ENCODE data around the gene ARHGAP29. TPM values are rescaled to one million over a fixed set of nuclear protein-coding genes. Genes with fewer than 3 reads are reported as not detected.

The ARHGAP29 gene
- total RNA-seq, 2 donors from 2014 or later = 24.9 to 39.4 TPM

DNA sequence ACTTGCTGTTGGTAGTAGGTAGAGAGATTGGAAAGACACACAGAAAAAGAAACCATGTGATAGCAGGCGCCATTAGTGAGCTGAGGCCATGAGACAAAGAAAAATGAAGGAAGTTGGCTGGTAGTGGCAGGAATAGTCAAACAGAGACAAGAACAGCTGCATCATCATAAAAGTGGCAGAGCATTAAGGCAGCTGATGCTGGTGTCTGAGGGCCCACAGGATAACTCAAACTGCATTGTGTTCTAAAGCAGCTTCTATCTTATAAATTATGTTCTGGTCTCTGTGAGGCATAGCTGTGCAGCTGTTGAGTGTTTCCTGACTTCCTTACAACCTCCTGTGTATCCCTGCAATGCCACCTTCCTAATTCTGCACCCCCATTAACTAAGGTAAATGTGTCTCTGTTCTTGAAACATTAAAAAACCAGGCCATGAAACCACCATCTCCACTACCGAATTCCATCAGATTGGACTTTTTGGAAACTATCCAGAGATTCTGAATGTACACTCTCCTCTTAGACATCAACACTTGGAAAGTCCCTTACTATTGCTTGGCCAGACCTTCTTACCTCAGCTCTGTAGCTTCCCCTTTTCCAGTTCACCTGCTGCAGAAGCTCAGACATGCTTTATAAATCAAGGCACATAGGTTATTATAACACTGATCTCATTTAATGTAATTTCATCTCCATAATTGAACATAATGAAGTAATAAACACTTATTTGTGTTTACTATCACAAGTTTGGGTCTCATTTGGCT is 23.4 kb upstream of the ARHGAP29 start:
- Histone ChIP-seq H3K27me3 (replicated peaks; ENCODE audit: insufficient read depth) (no peaks in the 10 kb centered on the region), H3K4me1 (ENCODE audit: control insufficient read depth in 1 of 2, low read depth in 2 of 2) (peaks cover 4 to 16% of the 10 kb centered on the region in 2 donors), H3K27ac (no peak overlapping the region), H3K9me3 (no peaks in the 10 kb centered on the region), H3K36me3 (no peaks in the 10 kb centered on the region), H3K4me3 (no peak overlapping the region)
- TF ChIP-seq, protein P1, sequence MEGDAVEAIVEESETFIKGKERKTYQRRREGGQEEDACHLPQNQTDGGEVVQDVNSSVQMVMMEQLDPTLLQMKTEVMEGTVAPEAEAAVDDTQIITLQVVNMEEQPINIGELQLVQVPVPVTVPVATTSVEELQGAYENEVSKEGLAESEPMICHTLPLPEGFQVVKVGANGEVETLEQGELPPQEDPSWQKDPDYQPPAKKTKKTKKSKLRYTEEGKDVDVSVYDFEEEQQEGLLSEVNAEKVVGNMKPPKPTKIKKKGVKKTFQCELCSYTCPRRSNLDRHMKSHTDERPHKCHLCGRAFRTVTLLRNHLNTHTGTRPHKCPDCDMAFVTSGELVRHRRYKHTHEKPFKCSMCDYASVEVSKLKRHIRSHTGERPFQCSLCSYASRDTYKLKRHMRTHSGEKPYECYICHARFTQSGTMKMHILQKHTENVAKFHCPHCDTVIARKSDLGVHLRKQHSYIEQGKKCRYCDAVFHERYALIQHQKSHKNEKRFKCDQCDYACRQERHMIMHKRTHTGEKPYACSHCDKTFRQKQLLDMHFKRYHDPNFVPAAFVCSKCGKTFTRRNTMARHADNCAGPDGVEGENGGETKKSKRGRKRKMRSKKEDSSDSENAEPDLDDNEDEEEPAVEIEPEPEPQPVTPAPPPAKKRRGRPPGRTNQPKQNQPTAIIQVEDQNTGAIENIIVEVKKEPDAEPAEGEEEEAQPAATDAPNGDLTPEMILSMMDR (IDR thresholded peaks at IDR 0.05) = no peak
- no peak for DNase-seq (ENCODE audit: low spot score)
- ATAC-seq (ENCODE audit: insufficient number of reproducible peaks, low FRiP score, low read depth) = no peak

DNA sequence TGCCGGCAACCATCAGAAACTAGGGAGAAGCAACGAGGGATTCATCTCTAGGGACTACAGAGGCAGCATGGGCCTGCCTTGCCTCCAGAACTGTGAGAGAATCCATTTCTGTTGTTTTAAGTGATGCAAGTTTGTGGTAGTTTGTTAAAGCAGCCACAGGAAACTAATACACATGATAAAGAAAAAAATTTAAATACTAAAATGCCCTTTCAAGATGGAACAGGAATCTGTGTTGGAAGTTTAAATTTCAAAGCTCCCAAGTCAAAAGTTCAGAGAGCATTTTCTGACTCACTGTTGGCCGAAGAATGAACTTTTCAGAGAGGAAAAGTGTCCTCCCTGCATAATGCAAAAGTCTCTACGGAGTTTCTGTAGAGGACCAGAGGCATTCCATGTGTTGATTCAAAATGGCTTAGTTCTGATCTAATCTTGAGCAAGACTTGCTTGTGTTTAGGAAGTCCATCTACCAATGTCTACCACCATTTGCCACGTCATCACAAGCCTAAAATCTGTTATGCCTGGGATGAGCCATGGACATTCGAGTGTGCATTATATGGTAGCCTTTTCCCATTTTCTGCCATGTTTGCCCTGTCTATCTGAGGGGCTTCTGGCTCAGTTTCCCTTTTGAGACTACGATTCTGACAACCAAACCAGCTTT is 22.4 kb upstream of the ARHGAP29 start:
- Histone ChIP-seq H3K4me3 (no peak overlapping the region), H3K27ac (no peak overlapping the region), H3K4me1 (ENCODE audit: control insufficient read depth in 1 of 2, low read depth in 2 of 2) (peaks cover 4 to 16% of the 10 kb centered on the region in 2 donors), H3K36me3 (no peaks in the 10 kb centered on the region), H3K9me3 (no peaks in the 10 kb centered on the region), H3K27me3 (replicated peaks; ENCODE audit: insufficient read depth) (no peaks in the 10 kb centered on the region)
- TF ChIP-seq, protein P1 (IDR thresholded peaks at IDR 0.05) = no peak
- DNase-seq (ENCODE audit: low spot score) (no peak), ATAC-seq (ENCODE audit: insufficient number of reproducible peaks, low FRiP score, low read depth) (no peak)

DNA sequence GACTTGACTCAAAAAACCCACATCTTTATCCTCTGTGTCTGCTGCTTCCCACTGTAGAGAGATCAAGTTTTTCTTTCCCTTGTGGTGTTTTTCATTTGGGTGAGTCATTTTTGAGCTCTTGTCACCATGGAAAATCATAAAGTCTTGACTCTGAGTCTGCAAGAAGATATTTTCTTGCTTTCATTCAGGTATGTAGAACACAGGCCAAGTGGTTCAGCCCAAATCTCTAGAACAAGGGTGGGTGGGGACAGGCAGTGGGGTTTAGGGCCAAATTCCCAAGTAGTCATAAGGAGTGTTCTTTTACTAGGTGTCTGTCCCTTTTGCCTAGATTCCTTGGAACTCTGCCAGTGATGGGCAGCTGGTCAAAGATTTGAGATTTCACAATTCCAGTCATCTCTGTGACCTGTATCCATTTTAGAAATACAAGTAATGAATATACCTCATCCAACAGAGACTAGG is 21.5 kb upstream of the ARHGAP29 start:
- DNase-seq (ENCODE audit: low spot score) = peak; percentile 24
- ATAC-seq (ENCODE audit: insufficient number of reproducible peaks, low FRiP score, low read depth) = peak; percentile 72

DNA sequence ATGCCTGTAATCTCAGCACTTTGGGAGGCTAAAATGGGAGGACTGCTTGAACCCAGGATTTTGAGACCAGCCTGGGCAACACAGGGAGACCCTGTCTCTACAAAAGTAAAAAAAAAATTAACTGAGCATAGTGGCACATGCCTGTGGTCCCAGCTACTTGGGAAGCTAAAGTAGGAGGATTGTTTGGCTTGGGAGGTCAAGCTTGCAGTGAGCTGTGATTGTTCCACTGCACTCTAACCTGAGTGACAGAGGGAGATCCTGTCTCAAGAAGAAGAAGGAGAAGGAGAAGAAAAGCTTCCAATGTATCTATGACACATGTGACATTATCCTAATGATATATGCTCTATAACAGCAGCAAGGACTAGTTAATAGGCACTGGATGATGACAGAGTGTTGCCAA is 20.1 kb upstream of the ARHGAP29 start:
- no peaks in the 10 kb centered on the region for H3K27me3 ChIP-seq (replicated peaks; ENCODE audit: insufficient read depth)
- H3K27ac ChIP-seq = no peak overlapping the region
- no peaks in the 10 kb centered on the region for H3K36me3 ChIP-seq
- DNase-seq (ENCODE audit: low spot score) (no peak), ATAC-seq (ENCODE audit: insufficient number of reproducible peaks, low FRiP score, low read depth) (no peak)
- H3K4me1 ChIP-seq (ENCODE audit: control insufficient read depth in 1 of 2, low read depth in 2 of 2) = peaks cover 4 to 16% of the 10 kb centered on the region in 2 donors
- no peaks in the 10 kb centered on the region for H3K9me3 ChIP-seq
- no peak overlapping the region for H3K4me3 ChIP-seq
- TF ChIP-seq, protein P1 (IDR thresholded peaks at IDR 0.05) = no peak

More for the DNA sequence above, 21.5 kb upstream of the ARHGAP29 start:
- Histone ChIP-seq H3K9me3 (no peaks in the 10 kb centered on the region), H3K4me1 (ENCODE audit: control insufficient read depth in 1 of 2, low read depth in 2 of 2) (peaks cover 4 to 16% of the 10 kb centered on the region in 2 donors), H3K27me3 (replicated peaks; ENCODE audit: insufficient read depth) (no peaks in the 10 kb centered on the region), H3K27ac (peak overlapping the region in 1 of 2 donors; percentile 62), H3K36me3 (no peaks in the 10 kb centered on the region), H3K4me3 (no peak overlapping the region)
- TF ChIP-seq, protein P1 (IDR thresholded peaks at IDR 0.05) = no peak

DNA sequence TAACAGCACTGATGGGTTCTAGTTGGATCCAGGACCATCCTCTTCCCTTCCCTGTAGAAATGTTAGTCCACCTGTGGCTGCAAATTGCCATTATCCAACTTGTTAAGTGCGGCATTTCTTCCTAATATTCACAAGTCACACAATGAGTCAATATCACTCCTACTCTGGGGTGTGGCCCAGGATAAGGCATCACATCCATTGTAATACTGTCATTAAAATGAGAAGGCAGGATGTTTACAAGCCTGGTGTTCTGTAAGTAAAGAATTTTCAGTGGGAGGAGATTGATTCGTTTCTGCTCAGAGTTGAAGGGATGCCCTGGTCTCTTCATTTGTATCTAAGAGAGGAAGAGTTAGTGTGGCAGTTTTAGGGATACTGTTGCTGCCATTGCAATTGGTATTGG is 18.1 kb upstream of the ARHGAP29 start:
- H3K27ac ChIP-seq = no peak overlapping the region
- no peaks in the 10 kb centered on the region for H3K36me3 ChIP-seq
- TF ChIP-seq, protein P1 (IDR thresholded peaks at IDR 0.05) = no peak
- no peak for DNase-seq (ENCODE audit: low spot score)
- H3K4me1 ChIP-seq (ENCODE audit: control insufficient read depth in 1 of 2, low read depth in 2 of 2) = peaks cover 4 to 16% of the 10 kb centered on the region in 2 donors
- H3K27me3 ChIP-seq (replicated peaks; ENCODE audit: insufficient read depth) = no peaks in the 10 kb centered on the region
- no peak for ATAC-seq (ENCODE audit: insufficient number of reproducible peaks, low FRiP score, low read depth)
- H3K9me3 ChIP-seq = no peaks in the 10 kb centered on the region
- H3K4me3 ChIP-seq = no peak overlapping the region

All from thoracic aorta (tissue), 2 donors.